ENCODE measurements around the gene ELMO1. TPM values are rescaled to one million over a fixed set of nuclear protein-coding genes. Genes with fewer than 3 reads are reported as not detected.

ELMO1 gene
- total RNA-seq, 1 donor from 2014 or later = 66.1 TPM

DNA sequence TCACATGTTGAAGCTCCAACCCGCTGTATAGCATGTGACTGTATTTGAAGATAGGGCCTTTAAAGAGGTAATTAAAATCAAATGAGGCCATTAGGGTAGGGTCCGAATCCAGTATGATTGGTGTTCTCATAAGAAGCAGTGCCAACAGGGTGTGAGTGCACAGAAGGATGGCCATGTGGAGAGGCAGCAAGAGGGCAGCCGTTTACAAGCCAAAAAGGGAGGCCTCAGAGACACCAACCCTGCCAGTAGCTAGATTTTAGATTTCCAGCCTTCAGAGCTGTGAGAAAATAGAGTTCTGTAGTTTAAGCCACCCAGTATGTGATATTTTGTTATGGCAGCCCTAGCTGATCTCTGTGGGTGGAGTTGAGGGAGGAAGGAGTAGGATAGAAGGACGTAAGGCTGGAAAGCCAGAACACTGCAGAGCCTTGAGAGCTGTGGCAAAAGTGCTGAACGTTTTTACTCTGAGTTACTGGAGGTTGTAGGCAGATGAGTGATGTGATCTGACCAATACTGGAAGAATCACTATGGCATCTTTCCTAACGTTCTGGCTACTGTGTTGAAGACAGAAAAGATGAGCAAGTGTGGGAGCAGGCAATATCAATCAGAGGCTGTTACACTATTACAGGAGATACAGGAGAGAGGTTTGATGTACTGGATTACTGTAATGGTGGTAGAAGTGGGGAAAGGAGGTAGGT, 334.9 kb downstream of the ELMO1 start:
- Mint-ChIP-seq H3K36me3 (ENCODE audit: insufficient read depth) (peaks cover 6% of the 10 kb centered on the region), H3K4me1 (ENCODE audit: low read depth) (peaks cover 20% of the 10 kb centered on the region), H3K4me3 (ENCODE audit: low read depth) (no peak overlapping the region), H3K9me3 (ENCODE audit: low read depth) (peaks cover 3% of the 10 kb centered on the region), H3K27ac (no peak overlapping the region), H3K27me3 (no peaks in the 10 kb centered on the region)
- TF ChIP-seq CTCF (IDR thresholded peaks at IDR 0.05; ENCODE audit: unreplicated experiment) = no peak
- no peak for DNase-seq (ENCODE audit: low spot score, unreplicated experiment)

DNA sequence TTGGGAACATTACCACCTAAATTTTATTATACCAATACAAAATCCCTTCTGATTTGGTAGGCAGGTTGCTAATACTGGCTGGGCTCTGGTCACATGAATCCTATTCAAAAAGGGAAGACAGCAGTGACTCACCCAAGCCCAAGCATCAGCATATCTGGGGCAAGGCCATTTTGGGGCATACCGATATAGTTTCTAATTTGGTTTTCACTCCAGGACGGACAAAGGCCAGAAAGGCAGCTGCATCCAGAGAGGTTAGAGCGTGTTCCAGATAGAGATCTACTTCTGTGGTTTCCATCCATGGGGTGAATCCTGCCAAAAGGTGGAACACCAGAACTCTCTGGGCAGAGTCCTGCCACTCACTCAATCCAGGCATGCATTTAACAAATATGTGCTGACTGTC, 335.8 kb downstream of the ELMO1 start:
- H3K36me3 Mint-ChIP-seq (ENCODE audit: insufficient read depth) = peaks cover 5% of the 10 kb centered on the region
- H3K4me1 Mint-ChIP-seq (ENCODE audit: low read depth) = peaks cover 17% of the 10 kb centered on the region
- TF ChIP-seq CTCF (IDR thresholded peaks at IDR 0.05; ENCODE audit: unreplicated experiment) = no peak
- no peaks in the 10 kb centered on the region for H3K27me3 Mint-ChIP-seq
- H3K4me3 Mint-ChIP-seq (ENCODE audit: low read depth) = no peak overlapping the region
- DNase-seq (ENCODE audit: low spot score, unreplicated experiment) = no peak
- H3K9me3 Mint-ChIP-seq (ENCODE audit: low read depth) = peaks cover 3% of the 10 kb centered on the region
- H3K27ac Mint-ChIP-seq = no peak overlapping the region

GRCh38 chr7:37112218-37112617, 336.4 kb downstream of the ELMO1 start:
- no peak overlapping the region for H3K27ac Mint-ChIP-seq
- H3K4me1 Mint-ChIP-seq (ENCODE audit: low read depth) = peaks cover 20% of the 10 kb centered on the region
- TF ChIP-seq CTCF (IDR thresholded peaks at IDR 0.05; ENCODE audit: unreplicated experiment) = no peak
- no peak for DNase-seq (ENCODE audit: low spot score, unreplicated experiment)
- peaks cover 3% of the 10 kb centered on the region for H3K9me3 Mint-ChIP-seq (ENCODE audit: low read depth)
- H3K36me3 Mint-ChIP-seq (ENCODE audit: insufficient read depth) = peaks cover 5% of the 10 kb centered on the region
- H3K27me3 Mint-ChIP-seq = no peaks in the 10 kb centered on the region
- no peak overlapping the region for H3K4me3 Mint-ChIP-seq (ENCODE audit: low read depth)

GRCh38 chr7:37111459-37111858, 337.2 kb downstream of the ELMO1 start:
- H3K36me3 Mint-ChIP-seq (ENCODE audit: insufficient read depth) = peaks cover 5% of the 10 kb centered on the region

More at GRCh38 chr7:37111459-37111858, 337.2 kb downstream of the ELMO1 start:
- H3K27ac Mint-ChIP-seq = no peak overlapping the region
- no peaks in the 10 kb centered on the region for H3K27me3 Mint-ChIP-seq
- no peak for TF ChIP-seq CTCF (IDR thresholded peaks at IDR 0.05; ENCODE audit: unreplicated experiment)
- H3K4me3 Mint-ChIP-seq (ENCODE audit: low read depth) = no peak overlapping the region
- peaks cover 3% of the 10 kb centered on the region for H3K9me3 Mint-ChIP-seq (ENCODE audit: low read depth)
- H3K4me1 Mint-ChIP-seq (ENCODE audit: low read depth) = peaks cover 19% of the 10 kb centered on the region
- no peak for DNase-seq (ENCODE audit: low spot score, unreplicated experiment)
